ENCODE data around the gene CHRM5.

The CHRM5 gene

GRCh38 chr15:33968224-33968623 lies at the start of gene CHRM5:
CHRM5 (plus strand) TSS chr15:33968497; CDS start chr15:34062718, 94,221 bp downstream.
- no peaks in the 10 kb centered on the region for H3F3A ChIP-seq (ENCODE audit: insufficient read depth, low read length)
- no peaks in the 10 kb centered on the region for H3K27me3 ChIP-seq (replicated peaks; ENCODE audit: insufficient read depth, low read length)
- TF ChIP-seq CTCF (IDR thresholded peaks at IDR 0.05; ENCODE audit: low read length) (no peak), EZH2 (optimal IDR thresholded peaks at IDR 0.05; ENCODE audit: low read depth, low read length) (no peak), EZH2phosphoT487 (IDR thresholded peaks at IDR 0.05; ENCODE audit: low read length) (no peak)
- H3K9ac ChIP-seq (ENCODE audit: low read length), result no peak within 1 kb of the TSS
- no peaks in the 10 kb centered on the region for H3K9me2 ChIP-seq (replicated peaks; ENCODE audit: insufficient read depth, low read length)
- DNase-seq, result no peak
- no peaks in the 10 kb centered on the region for H3K36me3 ChIP-seq (replicated peaks; ENCODE audit: insufficient read depth, low read length)
- H2AFZ ChIP-seq (ENCODE audit: low read length), result no peak within 1 kb of the TSS
- H3K4me2 ChIP-seq (ENCODE audit: low read depth, low read length), result no peak within 1 kb of the TSS
- no peak within 1 kb of the TSS for H3K27ac ChIP-seq (ENCODE audit: low read length)
- H3K79me2 ChIP-seq (ENCODE audit: low read length), result 0 out of 2 replicates have a peak, but pooled peaks cover 3% of the 10 kb centered on the region
- no peaks in the 10 kb centered on the region for H4K20me1 ChIP-seq (ENCODE audit: insufficient read depth, low read length)
- H3K9me3 ChIP-seq (replicated peaks; ENCODE audit: insufficient read depth, low read length), result no peaks in the 10 kb centered on the region
- H3K4me3 ChIP-seq (ENCODE audit: low read length), result no peak within 1 kb of the TSS
- H3K4me1 ChIP-seq (ENCODE audit: low read length), result no peaks in the 10 kb centered on the region

GRCh38 chr15:33923446-33923845 lies 44.9 kb upstream of the CHRM5 start:
- TF ChIP-seq EZH2 (optimal IDR thresholded peaks at IDR 0.05; ENCODE audit: low read depth, low read length), result no peak
- TF ChIP-seq EZH2phosphoT487 (IDR thresholded peaks at IDR 0.05; ENCODE audit: low read length), result no peak
- no peak for TF ChIP-seq CTCF (IDR thresholded peaks at IDR 0.05; ENCODE audit: low read length)

GRCh38 chr15:33926260-33926659 lies 42.0 kb upstream of the CHRM5 start:
- H3K27me3 ChIP-seq (replicated peaks; ENCODE audit: insufficient read depth, low read length), result no peaks in the 10 kb centered on the region
- TF ChIP-seq EZH2 (optimal IDR thresholded peaks at IDR 0.05; ENCODE audit: low read depth, low read length), result no peak
- TF ChIP-seq CTCF (IDR thresholded peaks at IDR 0.05; ENCODE audit: low read length), result no peak
- TF ChIP-seq EZH2phosphoT487 (IDR thresholded peaks at IDR 0.05; ENCODE audit: low read length), result no peak
- H3K4me2 ChIP-seq (ENCODE audit: low read depth, low read length), result no peak overlapping the region
- H3K79me2 ChIP-seq (ENCODE audit: low read length), result no peaks in the 10 kb centered on the region
- H3K27ac ChIP-seq (ENCODE audit: low read length), result no peak overlapping the region
- no peaks in the 10 kb centered on the region for H3F3A ChIP-seq (ENCODE audit: insufficient read depth, low read length)
- no peak overlapping the region for H3K4me3 ChIP-seq (ENCODE audit: low read length)
- H2AFZ ChIP-seq (ENCODE audit: low read length), result no peak overlapping the region
- H3K9ac ChIP-seq (ENCODE audit: low read length), result no peak overlapping the region
- DNase-seq, result no peak
- H3K9me2 ChIP-seq (replicated peaks; ENCODE audit: insufficient read depth, low read length), result no peaks in the 10 kb centered on the region
- no peaks in the 10 kb centered on the region for H4K20me1 ChIP-seq (ENCODE audit: insufficient read depth, low read length)
- H3K36me3 ChIP-seq (replicated peaks; ENCODE audit: insufficient read depth, low read length), result no peaks in the 10 kb centered on the region
- H3K9me3 ChIP-seq (replicated peaks; ENCODE audit: insufficient read depth, low read length), result no peaks in the 10 kb centered on the region
- H3K4me1 ChIP-seq (ENCODE audit: low read length), result peaks cover 6% of the 10 kb centered on the region; the same call in 1 of the 2 replicates

More at GRCh38 chr15:33923446-33923845, 44.9 kb upstream of the CHRM5 start:
- Histone ChIP-seq H3K27ac (ENCODE audit: low read length) (no peak overlapping the region), H3K9me2 (replicated peaks; ENCODE audit: insufficient read depth, low read length) (no peaks in the 10 kb centered on the region), H4K20me1 (ENCODE audit: insufficient read depth, low read length) (no peaks in the 10 kb centered on the region), H3K4me3 (ENCODE audit: low read length) (no peak overlapping the region), H3K9me3 (replicated peaks; ENCODE audit: insufficient read depth, low read length) (no peaks in the 10 kb centered on the region), H3K27me3 (replicated peaks; ENCODE audit: insufficient read depth, low read length) (no peaks in the 10 kb centered on the region), H3K4me2 (ENCODE audit: low read depth, low read length) (no peak overlapping the region), H3F3A (ENCODE audit: insufficient read depth, low read length) (no peaks in the 10 kb centered on the region), H3K36me3 (replicated peaks; ENCODE audit: insufficient read depth, low read length) (no peaks in the 10 kb centered on the region), H2AFZ (ENCODE audit: low read length) (no peak overlapping the region), H3K9ac (ENCODE audit: low read length) (no peak overlapping the region), H3K79me2 (ENCODE audit: low read length) (no peaks in the 10 kb centered on the region), H3K4me1 (ENCODE audit: low read length) (peaks cover 4% of the 10 kb centered on the region; the same call in 1 of the 2 replicates)
- DNase-seq, result no peak

All from MM.1S (cell line).